Measurements from ENCODE around the gene MAST2.

DNA sequence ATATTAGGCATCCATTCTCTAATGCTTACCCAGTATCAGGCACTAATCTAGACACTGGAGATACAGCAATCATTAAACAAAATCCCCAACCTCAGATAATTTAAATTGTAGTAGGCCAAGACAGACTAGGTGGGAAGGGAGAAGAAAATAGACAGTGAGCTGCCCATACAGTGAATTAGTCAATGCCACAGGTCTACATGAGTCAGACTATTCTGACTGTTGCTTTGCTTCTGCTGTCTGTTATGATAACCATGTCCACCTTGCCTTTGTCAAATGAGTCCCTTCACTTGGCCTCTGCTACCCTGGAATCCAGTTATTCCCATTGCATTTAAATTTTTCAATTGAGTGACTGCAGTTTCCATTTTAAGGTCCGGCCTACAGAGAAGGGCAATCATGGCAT is 269.6 kb downstream of the MAST2 start:
- TF ChIP-seq POLR2A (IDR thresholded peaks at IDR 0.05; ENCODE audit: low read depth, low read length) (no peak), EZH2 (IDR thresholded peaks at IDR 0.05; ENCODE audit: borderline replicate concordance, low read depth, low read length, severe bottlenecking) (no peak), POLR2AphosphoS5 (IDR thresholded peaks at IDR 0.05; ENCODE audit: insufficient read depth, low read depth, low read length) (no peak), JUN (IDR thresholded peaks at IDR 0.05; ENCODE audit: borderline replicate concordance, insufficient read depth, insufficient read length, low read depth) (no peak), FOS (IDR thresholded peaks at IDR 0.05; ENCODE audit: borderline replicate concordance, insufficient read depth, low read length) (no peak)
- TF ChIP-seq, protein P1, sequence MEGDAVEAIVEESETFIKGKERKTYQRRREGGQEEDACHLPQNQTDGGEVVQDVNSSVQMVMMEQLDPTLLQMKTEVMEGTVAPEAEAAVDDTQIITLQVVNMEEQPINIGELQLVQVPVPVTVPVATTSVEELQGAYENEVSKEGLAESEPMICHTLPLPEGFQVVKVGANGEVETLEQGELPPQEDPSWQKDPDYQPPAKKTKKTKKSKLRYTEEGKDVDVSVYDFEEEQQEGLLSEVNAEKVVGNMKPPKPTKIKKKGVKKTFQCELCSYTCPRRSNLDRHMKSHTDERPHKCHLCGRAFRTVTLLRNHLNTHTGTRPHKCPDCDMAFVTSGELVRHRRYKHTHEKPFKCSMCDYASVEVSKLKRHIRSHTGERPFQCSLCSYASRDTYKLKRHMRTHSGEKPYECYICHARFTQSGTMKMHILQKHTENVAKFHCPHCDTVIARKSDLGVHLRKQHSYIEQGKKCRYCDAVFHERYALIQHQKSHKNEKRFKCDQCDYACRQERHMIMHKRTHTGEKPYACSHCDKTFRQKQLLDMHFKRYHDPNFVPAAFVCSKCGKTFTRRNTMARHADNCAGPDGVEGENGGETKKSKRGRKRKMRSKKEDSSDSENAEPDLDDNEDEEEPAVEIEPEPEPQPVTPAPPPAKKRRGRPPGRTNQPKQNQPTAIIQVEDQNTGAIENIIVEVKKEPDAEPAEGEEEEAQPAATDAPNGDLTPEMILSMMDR (IDR thresholded peaks at IDR 0.05; ENCODE audit: extremely low read depth in 1 of 2, insufficient read depth in 1 of 2, low read depth in 1 of 2, low read length in 2 of 2) = no peak
- TF ChIP-seq, protein P2, sequence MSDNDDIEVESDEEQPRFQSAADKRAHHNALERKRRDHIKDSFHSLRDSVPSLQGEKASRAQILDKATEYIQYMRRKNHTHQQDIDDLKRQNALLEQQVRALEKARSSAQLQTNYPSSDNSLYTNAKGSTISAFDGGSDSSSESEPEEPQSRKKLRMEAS (IDR thresholded peaks at IDR 0.05; ENCODE audit: insufficient read depth, insufficient read length) = no peak

Data from endothelial cell of umbilical vein (primary cell).